Stimulated activated CD4-positive, alpha-beta T cell treated with anti-CD3 and anti-CD28 coated beads, Interleukin-15, amount 100 ng/mL, for 1 hour (primary cell): ENCODE measurements around the gene ATP6V1G2.

ENCODE experiments used
- DNase-seq, 2 donors: peaks; one replicate each; pipeline ENCODE4 v3.0.0-alpha.2; 2020; ENCODE audit warnings: low read depth in 1 of 2, low spot score in 1 of 2

The ATP6V1G2 gene

DNA sequence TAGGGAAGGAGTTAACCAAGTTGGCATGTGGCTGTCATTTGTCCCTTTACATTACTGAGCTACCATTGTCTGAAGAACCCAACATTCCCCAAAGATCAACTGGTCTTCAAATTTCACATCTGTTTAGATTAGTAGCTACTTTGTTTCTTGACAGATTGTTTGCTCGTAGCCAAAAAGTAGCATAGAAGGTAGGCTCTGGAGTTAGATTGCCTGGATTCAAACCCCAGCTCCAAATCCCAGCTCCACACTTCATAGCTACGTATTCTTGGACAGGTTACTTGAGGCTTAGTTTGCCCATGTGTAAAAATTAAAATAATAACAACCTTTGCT lies 2.1 kb upstream of the ATP6V1G2 start:
- DNase-seq = no peak

DNA sequence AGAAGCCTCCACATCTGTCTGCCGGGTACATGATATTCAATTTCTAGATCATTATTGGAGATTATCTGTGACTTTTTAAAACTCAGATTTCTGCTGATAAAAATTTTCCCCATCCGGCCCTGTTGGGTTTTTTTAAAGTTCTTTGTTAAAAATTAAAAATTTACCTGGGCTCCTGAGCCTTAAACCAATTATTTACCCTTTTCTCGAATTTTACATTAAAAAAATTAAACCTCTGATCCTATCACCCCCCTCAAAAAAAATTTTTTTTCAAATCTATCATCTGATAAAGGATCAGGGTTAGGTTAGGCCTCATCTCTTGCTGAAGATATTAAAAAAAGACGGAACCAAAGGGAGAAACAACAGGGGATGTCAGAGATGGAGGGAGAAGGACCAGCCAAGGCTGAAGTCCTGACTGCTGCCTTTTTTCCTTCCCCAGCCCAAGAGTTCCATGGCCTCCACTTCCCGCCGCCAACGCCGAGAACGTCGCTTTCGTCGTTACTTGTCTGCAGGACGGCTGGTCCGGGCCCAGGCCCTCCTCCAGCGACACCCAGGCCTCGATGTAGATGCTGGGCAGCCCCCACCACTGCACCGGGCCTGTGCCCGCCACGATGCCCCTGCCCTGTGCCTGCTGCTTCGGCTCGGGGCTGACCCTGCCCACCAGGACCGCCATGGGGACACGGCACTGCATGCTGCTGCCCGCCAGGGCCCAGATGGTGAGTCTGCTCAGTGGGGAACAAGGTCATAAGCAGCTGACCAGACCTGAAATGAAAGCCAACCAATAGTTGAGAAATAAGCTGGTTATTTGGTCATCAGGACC lies 1.5 kb upstream of the ATP6V1G2 start:
- no peak for DNase-seq

DNA sequence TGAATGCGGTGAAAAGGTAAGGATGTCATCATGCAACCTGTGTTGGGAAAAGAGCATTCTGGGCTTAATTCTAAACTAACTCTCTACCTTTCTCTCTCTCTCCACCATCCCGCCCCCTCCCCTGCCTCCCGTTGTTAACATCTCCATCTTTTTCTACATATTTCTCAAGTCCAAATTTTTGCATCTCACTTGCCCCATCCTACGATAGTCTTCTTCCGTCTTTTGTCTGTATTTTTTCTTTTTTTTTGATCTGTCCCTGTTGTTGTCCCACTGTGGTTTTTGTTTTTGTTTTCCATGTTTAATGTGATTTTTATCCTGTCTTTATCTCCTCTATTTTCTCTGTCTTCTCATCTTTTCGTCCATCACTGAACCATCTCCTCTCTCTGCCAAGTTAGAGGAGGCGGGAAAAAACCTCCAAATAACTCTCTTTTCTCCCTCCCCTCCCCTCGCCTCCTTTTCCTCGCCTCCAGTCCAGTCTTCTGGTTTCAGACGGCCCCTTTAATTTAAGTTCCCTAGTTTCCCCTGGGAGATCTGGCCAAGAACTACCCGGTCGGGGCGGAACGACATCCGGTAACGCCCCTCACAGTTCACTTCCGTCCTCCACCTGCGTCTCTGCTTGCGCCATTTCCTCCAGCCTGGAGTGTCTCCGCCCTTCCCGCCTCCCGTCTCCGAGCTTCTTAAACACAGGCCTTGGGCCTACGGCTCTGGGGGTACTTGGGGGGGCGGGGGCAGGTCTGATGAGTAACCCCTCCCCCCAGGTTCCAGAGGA lies 734 bp upstream of the ATP6V1G2 start, which contains the start of gene NFKBIL1:
Gene NFKBIL1 (plus strand): TSS at position 651 of the 769 bp plus-strand sequence. CDS start 87 bp downstream, at position 738.
- DNase-seq = peak; percentile 78 to 81

DNA sequence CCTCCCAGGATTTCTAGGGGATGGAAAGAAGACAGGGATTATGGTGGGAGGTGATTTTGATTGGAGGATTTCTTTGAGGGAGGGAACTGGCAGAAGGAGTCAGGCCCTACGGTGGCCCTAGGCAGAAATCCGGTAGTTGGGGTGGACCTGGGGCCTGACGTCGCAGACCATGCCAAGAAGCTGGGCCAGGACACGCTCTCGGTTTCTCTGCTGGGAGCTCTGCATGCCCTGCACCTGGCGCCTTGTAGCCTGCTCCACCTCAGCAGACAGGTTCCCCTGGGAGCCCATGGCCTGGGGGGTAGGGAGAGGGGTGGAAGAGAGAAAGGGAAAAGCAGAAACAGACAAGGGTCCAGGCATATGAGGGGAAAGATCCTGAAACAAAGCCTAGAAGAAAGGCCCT lies 1.1 kb downstream of the ATP6V1G2 start:
- no peak for DNase-seq

DNA sequence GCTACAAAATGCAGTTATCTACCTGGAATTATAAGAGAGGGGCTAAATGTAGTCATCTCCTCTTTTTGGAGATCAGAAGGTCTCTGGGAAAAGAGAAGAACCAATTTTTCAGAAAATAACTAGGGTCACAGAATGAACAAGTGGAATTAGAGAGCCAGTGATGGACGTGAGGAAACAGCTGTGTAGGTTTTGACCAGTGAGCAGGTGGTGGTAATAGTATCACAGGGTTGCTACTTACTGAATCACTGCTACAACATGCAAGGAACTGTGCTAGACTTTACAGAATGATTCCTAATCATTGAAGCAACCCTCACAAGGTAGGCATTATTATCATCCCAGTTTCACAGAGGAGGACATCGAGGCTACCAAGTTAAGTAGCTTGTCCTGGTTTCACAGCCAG lies 1.7 kb downstream of the ATP6V1G2 start:
- no peak for DNase-seq

DNA sequence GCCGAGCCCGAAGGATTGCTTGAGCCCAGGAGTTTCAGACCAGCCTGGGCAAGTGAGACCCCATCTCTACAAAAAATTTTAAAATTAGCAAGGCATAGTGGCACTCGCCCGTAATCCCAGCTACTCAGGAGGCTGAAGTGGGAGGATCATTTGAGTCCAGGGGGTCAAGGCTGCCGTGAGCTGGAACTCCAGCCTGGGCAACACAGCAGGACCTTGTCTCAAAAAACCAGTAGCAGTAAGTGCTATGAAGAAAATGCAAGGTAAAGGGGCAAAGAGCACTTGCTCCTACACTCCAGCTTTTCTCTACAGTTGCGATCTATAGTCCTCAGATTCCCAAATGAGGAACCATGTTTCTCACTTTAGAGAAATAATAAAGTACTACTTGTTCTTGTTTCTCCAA lies 2.8 kb downstream of the ATP6V1G2 start:
- DNase-seq = no peak

DNA sequence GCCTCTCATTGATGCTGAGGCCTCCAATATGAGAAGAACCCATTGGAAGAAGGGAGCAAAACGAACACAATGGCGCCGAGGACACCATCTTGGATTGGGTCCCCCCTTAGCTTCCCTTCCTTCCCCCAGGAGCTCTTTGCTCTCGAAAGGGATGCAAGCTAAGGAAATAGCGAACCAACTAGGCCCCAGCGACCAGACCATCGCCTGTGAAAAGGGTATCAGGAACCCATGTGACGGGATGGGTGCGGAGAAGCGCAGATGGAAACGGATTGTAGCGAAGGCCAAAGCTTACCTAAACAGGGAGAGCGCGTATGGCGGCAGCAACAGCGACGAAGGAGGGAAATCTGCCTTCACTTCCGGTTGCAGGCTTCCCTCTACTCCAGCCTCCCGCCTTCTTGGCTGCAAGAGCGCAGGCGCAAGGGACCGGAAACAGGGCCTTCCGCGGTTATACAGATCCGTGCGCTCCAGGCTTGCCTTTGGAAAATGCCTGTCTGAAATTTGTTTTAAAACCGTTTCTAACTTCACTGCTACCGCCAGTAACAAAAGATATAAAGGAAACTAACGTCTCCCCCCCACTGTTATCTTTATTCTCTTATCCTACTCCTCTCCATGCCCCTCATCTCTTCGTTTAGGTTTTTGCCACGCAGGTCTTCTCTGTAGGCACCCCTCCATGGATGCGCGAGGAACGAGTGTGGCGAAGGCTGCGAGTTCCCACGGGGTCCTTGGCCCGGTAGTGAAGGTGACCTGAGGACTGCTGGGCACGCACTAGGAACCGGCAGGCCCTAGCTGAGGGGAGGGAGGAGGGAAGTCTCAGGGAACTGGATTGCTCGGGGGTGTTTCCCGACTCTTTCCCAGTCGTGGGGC lies 4.5 kb downstream of the ATP6V1G2 start, which contains the start of gene DDX39B:
Gene DDX39B (minus strand): TSS at position 346 of the 864 bp plus-strand sequence. CDS start 1,471 bp downstream, outside the sequence.
- peak; percentile 83 to 85 for DNase-seq

DNA sequence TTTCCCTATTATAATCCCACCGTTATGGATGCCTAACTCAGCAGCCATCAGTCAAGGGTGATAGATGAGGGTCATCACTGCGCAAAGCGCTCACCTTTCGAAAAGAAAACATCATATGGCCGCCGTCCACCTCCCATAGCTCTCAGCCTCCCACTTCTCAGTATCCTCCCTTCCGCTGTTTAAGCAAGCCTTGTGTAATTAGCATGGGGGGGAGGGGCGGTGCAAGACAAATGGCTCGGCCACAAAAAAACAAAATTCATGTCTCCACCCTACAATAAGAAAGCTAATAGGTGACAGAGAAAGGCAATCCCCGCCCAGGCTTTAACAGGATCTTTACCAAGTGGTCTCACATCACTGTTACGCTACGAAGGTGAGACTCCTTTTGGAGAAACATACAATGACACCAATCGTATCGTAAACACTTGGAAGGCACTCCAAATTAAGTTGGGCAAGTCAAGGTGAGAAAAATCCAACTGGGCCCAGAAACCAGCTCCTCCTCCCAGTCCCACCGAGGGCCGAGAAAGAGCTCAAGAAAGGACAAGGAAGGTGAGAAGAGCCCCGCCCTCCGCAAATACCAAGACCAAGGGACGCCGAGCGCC lies 5.2 kb downstream of the ATP6V1G2 start:
- DNase-seq = peak in 1 of 2 donors; percentile 49

DNA sequence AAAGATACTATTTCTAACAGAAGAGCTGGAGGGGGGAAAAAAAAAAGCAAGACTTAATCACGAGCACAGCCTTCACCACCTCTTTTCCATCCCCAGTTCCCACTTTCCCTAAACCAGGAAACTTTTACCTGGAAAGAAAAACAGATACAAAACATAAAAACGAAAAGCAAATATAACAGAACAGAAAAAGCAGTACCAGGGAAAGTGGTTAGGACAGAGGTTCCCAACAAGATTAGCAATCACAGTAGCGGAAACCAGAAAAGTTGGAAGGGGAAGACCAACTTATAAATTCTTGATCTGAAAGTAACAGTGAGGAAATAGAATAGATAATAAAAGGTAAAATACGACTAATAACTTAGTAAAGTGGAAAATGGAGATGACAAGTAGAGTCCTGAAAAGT lies 5.8 kb downstream of the ATP6V1G2 start:
- no peak for DNase-seq

DNA sequence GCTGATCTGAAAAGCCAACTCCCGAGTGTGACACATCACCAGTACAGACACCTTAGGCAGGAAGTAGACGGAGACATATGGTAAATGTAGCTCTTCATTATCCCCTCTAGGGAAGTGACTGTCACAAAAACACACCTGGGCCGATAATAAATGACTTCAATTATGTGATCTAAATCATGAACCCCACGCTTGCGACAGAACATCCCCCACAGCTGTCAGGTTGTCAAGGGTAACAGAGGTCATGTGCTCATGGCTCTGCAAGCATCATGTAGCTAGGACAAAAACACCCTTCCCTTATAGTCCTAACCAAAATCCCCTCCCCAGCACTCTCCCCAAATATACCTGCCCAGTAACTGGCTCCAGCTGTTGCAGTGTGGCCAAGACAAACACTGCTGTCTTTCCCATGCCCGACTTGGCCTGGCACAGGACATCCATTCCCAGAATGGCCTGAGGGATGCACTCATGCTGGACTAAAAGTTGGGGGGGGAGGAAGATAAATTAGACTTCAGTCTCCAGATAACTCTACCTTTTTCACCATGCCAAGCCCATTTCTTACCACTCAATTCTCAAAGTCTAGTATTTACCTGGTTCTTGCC lies 7.5 kb downstream of the ATP6V1G2 start:
- no peak for DNase-seq

DNA sequence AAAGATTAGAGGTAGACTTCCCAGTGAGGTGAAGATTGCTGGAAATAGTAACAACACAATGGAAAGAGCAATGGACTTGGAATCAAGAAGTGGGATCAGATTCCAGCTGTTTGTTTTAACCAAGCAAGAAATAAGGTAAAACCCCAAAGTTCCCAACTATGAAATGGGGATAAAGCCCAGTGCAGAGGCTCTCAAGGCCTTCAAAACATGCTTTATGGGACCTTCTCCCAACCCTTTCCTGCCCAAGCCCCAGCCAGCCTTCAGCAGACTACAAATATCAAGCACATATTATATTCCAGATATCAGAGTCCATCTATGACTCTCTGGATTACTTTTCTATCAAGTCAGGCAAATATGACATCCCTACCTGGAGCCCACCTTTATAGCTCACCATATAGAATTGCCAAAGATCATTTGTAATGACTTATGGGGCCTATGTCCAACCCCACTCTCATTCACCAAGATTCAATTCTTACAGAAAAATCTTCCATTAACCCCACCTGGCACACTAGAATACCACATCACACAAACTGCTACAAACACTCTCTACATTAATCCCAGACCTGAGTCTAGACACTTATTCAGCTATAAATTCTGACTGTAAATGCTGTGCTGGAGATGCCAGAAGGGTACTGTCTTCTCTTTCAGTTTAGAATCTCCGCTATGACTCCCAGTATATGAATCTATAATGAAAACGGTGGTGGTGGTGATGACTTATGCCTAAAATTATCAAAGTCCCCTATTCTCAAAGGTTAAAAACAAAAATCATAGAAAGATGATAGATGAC lies 10.7 kb downstream of the ATP6V1G2 start:
- no peak for DNase-seq

DNA sequence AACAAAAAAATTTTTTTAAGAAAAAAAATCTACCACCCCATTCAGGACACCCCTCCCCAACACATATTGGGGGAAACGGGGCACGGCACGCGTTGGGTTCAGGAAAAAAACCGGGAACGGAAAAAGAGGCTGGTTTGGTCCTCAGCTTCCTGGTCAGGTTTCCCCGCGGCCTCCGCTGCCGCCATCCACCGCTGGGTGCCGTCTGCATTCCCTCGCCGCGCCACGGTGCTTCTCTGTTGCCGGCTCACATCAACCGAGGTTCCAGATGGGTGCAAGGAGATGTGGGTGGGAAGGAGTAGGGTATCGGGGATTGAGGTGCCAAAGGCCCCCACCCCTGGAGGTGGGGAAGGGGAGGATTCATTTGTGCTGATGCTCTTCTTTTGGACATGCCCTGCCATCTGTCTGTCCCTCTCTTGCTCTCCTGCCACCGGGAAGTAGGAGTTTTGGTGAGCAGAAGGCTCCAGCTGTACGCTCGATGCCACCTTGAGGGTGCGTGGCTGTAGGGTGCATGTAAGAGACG lies 11.8 kb downstream of the ATP6V1G2 start:
- DNase-seq = no peak

DNA sequence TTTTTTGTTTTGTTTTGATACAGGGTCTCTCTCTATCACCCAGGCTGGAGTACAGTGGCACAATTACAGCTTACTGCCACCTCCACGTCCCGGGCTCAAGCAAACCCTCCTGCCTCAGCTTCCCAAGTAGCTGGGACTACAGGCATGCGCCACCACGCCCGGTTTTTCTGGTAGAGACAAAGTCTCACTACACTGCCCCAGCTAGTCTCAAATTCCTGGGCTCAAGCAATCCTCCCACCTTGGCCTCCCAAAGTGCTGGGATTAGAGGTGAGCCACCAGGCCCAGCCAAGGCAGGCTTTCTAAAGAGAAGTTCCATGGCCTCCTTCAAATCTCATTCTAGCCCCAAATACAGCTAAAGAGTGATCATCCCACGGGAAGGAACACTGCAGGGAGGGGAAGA lies 12.4 kb downstream of the ATP6V1G2 start:
- DNase-seq = no peak

DNA sequence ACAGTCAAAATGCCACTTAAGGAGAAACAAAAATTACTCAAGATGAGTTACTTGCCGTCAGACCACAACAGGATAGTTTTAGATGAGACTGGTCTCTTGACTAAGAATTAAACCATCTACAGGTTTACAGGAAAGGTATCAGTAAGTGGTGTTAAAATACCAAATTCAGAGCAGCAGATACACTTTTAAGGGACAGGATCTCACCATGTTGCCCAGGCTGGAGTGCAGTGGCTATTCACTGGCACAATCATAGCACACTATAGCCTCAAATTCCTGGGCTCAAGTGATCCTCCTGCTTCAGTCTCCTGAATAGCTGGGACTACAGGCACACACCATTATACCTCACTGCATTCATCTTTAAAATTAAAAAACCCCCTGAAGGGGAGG lies 13.0 kb downstream of the ATP6V1G2 start:
- no peak for DNase-seq

DNA sequence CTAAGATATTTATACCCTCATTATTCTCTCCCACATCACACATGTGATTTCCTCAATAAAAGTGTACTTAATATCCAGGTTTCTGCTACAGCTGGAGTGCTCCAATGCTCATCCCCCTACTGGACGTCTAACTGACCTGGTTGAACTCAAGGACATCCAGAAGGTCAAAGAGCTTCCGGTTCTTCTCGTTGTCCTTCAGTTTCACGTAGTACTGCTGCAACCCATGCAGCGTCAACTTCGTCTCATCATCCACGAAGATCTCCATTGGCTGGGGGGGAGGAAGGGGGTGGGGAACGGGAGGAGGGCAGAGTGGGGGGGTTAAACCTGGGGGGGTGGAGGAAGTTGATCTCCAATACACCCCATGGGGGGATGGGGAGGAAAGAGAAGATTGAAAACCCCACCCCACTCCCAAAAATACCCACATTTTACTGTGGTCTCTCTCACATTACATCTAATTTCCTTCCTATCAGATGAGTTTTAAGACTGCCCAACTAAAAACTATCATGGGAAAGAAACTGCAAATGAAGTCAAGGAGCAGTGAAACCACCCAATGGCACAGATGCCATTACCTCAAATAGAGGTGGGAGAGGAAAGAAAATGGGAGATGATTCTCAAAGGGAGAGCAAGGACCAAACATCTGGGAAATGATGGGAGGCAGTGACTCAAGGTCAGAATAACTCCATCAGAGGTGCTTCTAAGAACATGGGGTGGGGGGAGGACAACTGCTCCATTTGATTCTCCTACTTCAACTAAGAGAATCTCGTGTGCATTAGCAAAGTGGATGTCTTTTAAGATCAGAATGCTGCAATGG lies 13.6 kb downstream of the ATP6V1G2 start:
- no peak for DNase-seq

DNA sequence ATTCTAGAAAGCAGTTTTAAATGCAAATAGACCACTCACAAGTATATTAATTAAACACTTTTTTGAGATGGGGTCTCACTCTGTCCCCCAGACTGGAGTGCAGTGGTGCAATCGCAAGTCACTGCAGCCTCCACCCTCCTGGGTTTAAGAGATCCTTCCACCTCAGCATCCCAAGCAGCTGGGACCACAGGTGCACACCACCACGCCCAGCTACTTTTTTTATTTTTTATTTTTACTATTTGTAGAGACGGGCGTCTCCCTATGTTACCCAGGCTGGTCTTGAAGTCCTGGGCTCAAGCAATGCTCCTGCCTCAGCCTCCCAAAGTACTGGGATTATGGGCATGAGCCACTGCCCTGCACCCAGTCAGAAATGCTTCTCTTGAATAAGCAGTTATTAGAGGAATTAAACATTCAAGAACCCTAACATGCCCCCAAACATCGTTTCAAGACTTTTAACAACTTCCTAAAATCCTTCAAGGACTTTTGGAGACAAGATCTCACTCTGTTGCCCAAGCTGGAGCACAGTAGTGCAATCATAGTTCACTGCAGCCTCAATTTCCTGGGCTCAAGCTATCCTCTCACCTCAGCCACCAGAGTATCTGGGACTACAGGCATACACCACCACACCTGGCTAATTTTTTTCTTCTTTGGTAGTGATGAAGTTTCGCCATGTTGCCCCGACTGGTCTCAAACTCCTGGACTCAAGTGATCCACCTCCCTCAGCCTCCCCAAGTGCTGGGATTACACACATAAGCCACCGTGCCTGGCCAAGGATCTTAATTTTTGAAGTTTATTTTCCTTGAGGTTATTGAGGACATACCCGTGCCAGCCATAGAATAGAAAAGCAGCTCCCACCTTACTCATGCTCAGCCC lies 14.4 kb downstream of the ATP6V1G2 start:
- DNase-seq = no peak

DNA sequence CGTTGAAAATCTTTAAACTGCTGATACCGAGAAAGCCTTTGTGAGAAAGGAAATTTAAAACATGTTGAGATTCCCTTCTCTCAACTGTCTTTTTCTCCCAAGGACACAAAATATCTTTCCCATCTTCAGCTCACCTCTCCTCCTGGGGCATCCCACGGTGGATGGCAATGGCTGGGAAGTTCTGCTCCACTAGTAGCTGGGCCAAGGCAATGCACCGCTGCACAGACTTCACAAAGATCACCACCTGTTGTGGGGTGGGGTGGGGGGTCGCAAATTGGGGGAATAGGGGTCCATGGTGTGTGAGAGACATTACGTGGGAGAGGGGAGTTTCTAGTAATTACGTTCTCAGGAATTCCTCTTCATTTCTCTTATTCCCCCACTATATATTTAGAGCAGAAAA lies 15.2 kb downstream of the ATP6V1G2 start:
- DNase-seq = no peak

DNA sequence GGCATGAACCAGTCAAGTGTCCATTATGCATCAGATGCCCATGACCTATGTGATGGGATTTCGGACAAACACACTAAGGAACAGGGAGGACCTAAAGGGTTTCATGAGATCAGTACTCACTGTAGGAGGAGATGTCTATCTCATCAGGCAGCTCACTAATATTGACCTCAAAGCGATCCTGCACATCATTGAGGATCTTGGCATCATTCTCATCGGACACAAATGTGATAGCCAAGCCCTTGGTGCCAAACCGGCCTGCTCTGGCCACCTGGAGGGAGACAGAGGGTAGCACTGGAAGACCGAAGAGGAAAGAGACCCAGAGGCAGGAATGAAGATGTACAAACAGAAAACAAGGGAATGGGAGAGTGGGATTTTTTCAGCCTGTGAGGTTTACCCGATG lies 15.7 kb downstream of the ATP6V1G2 start:
- DNase-seq = no peak
